OCI-LY3 (cell line): ENCODE measurements around the gene C12orf75.

Source experiments
- H2AFZ ChIP-seq: fragments of 200-600, 300-600 bp; shearing (Covaris generic); 2 replicates; pipeline ENCODE4 v1.6.0; 2014; ENCODE audit warnings: antibody characterized with exemption, low read depth, low read length
- H3K27ac ChIP-seq: fragments of 200-600, 300-600 bp; sonication (generic); 2 replicates; pipeline ENCODE4 v1.5.1; 2014; ENCODE audit warnings: mild to moderate bottlenecking, low read length, moderate library complexity, mixed read lengths
- H3K27me3 ChIP-seq: fragments of 200-600, 300-600 bp; sonication (generic); 2 replicates; pipeline ENCODE4 v1.6.1; 2014; ENCODE audit warnings: low read depth, low read length, mixed read lengths
- H3K36me3 ChIP-seq: fragments of 200-600, 300-600 bp; sonication (generic); replicated peaks from 2 replicates; pipeline ENCODE3; 2014; ENCODE audit warnings: low read depth, low read length, mixed read lengths
- H3K4me1 ChIP-seq: fragments of 300-600, 200-600 bp; sonication (generic); 2 replicates; pipeline ENCODE4 v1.6.1; 2014; ENCODE audit warnings: low read length, mixed read lengths
- H3K4me2 ChIP-seq: fragments of 200-600, 300-600 bp; sonication (generic); 2 replicates; pipeline ENCODE4 v1.6.1; 2014; ENCODE audit warnings: low read length, mixed read lengths
- H3K4me3 ChIP-seq: fragments of 300-600, 200-600 bp; sonication (generic); 2 replicates; pipeline ENCODE4 v1.5.1; 2014; ENCODE audit warnings: antibody characterized with exemption, mild to moderate bottlenecking, low read length, moderate library complexity
- H3K79me2 ChIP-seq: fragments of 300-600, 200-600 bp; shearing (Covaris generic); 2 replicates; pipeline ENCODE4 v1.6.1; 2014; ENCODE audit warnings: mild to moderate bottlenecking, low read length, mixed read lengths
- H3K9ac ChIP-seq: fragments of 300-600, 200-600 bp; shearing (Covaris generic); 2 replicates; pipeline ENCODE4 v1.6.0; 2014; ENCODE audit warnings: mild to moderate bottlenecking, low read length, moderate library complexity
- H3K9me3 ChIP-seq: fragments of 200-600, 300-600 bp; shearing (Covaris generic); 2 replicates; pipeline ENCODE4 v1.6.1; 2014; ENCODE audit warnings: low read length, mixed read lengths; ENCODE audit not compliant: insufficient read depth
- H4K20me1 ChIP-seq: fragments of 200-600, 300-600 bp; sonication (generic); 2 replicates; pipeline ENCODE4 v1.6.1; 2016; ENCODE audit warnings: low read length, mixed read lengths; ENCODE audit not compliant: insufficient read depth
- CTCF ChIP-seq: fragments of 200-600, 300-600 bp; sonication (generic); IDR thresholded peaks from 2 replicates; pipeline ENCODE4 v1.5.1; 2014; ENCODE audit warnings: antibody characterized with exemption, low read length, low read depth
- EZH2phosphoT487 ChIP-seq: fragments of 200-600 bp; shearing (Covaris generic); IDR thresholded peaks from 2 replicates; pipeline ENCODE4 v1.6.1; 2018; ENCODE audit warnings: antibody characterized with exemption, mixed run types, low read depth

Gene C12orf75

GRCh38 chr12:105287408-105287807 lies 43.1 kb upstream of the C12orf75 start:
- no peak overlapping the region for H3K27ac ChIP-seq
- no peak for TF ChIP-seq CTCF
- no peak for TF ChIP-seq EZH2phosphoT487
- H4K20me1 ChIP-seq: no peaks in the 10 kb centered on the region
- H3K79me2 ChIP-seq: no peaks in the 10 kb centered on the region
- no peak overlapping the region for H3K9ac ChIP-seq
- no peaks in the 10 kb centered on the region for H3K36me3 ChIP-seq
- no peak overlapping the region for H2AFZ ChIP-seq
- 0 out of 2 replicates have a peak overlapping the region, but pooled peaks have one; percentile 3 for H3K4me2 ChIP-seq
- peaks cover 24% of the 10 kb centered on the region for H3K27me3 ChIP-seq
- H3K9me3 ChIP-seq: no peaks in the 10 kb centered on the region
- H3K4me3 ChIP-seq: no peak overlapping the region
- peaks cover 8% of the 10 kb centered on the region for H3K4me1 ChIP-seq

GRCh38 chr12:105288311-105288996 lies 42.0 kb upstream of the C12orf75 start:
- H3K79me2 ChIP-seq: no peaks in the 10 kb centered on the region
- H3K27ac ChIP-seq: no peak overlapping the region
- no peak overlapping the region for H3K4me3 ChIP-seq
- TF ChIP-seq CTCF (no peak; the same call in 1 of the 2 replicates), EZH2phosphoT487 (no peak)
- H3K4me1 ChIP-seq: peaks cover 8% of the 10 kb centered on the region
- no peaks in the 10 kb centered on the region for H3K36me3 ChIP-seq
- no peak overlapping the region for H2AFZ ChIP-seq
- no peaks in the 10 kb centered on the region for H4K20me1 ChIP-seq
- no peak overlapping the region for H3K9ac ChIP-seq
- H3K9me3 ChIP-seq: no peaks in the 10 kb centered on the region
- no peak overlapping the region for H3K4me2 ChIP-seq
- peaks cover 27% of the 10 kb centered on the region for H3K27me3 ChIP-seq

- Histone ChIP-seq H4K20me1 (no peaks in the 10 kb centered on the region), H3K4me1 (peaks cover 8% of the 10 kb centered on the region), H3K9ac (no peak overlapping the region), H3K27ac (no peak overlapping the region), H3K36me3 (no peaks in the 10 kb centered on the region), H3K79me2 (no peaks in the 10 kb centered on the region), H3K4me2 (no peak overlapping the region), H3K4me3 (no peak overlapping the region), H3K9me3 (no peaks in the 10 kb centered on the region), H3K27me3 (peaks cover 26% of the 10 kb centered on the region), H2AFZ (no peak overlapping the region)
- no peak for TF ChIP-seq CTCF
- TF ChIP-seq EZH2phosphoT487: no peak
Measured at GRCh38 chr12:105289114-105289904, 41.2 kb upstream of the C12orf75 start.

GRCh38 chr12:105291531-105291930 lies 39.0 kb upstream of the C12orf75 start:
- Histone ChIP-seq H4K20me1 (no peaks in the 10 kb centered on the region), H3K36me3 (no peaks in the 10 kb centered on the region), H3K4me2 (no peak overlapping the region), H3K9me3 (no peaks in the 10 kb centered on the region), H3K27me3 (peaks cover 10% of the 10 kb centered on the region; the same call in 1 of the 2 replicates), H3K27ac (no peak overlapping the region), H3K4me3 (no peak overlapping the region), H3K9ac (no peak overlapping the region), H3K79me2 (no peaks in the 10 kb centered on the region), H3K4me1 (peaks cover 8% of the 10 kb centered on the region), H2AFZ (no peak overlapping the region)
- TF ChIP-seq EZH2phosphoT487 (no peak), CTCF (no peak)
